ENCODE results near the gene ITGB5.

Gene ITGB5

DNA sequence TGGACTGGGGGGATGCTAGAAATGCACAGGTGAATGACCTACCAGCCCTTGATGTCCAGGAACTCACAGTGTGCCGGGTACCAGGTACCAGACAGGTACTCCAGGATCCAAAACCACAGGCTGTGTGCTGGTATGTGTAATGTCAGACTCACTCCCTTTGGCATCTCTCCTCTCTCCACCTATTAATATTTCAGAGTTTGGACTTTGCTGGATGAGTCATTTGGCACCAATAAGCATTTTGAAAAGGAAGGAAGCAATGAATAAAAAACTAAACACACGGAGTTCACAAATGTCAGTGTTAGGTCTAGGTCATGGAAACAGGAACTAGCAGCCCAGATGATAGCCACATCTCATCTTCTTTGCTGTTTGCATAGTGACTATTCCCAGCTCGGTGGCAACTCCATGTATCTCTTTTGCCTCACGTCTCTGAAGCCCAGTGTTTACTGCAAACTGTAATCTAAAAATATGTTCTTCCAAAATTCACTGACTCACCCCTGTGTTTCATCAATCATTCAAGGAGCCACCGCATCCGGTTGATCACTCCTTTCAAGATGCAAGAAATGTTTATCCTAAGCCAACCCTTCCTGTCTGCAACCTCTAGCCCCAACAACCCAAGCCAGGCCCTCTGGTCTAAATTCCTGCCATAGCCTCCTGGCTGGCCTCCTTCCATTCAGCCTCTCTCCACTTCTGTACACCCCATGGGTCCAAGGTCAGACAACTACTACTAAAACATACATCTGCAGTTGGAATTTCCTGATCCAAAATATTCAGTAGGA, 8.4 kb downstream of the ITGB5 start:
- no peak overlapping the region for H3K4me3 ChIP-seq (replicated peaks in 1 of 2; ENCODE audit: low read depth in 2 of 2, low read length in 2 of 2)
- TF ChIP-seq, protein P1, sequence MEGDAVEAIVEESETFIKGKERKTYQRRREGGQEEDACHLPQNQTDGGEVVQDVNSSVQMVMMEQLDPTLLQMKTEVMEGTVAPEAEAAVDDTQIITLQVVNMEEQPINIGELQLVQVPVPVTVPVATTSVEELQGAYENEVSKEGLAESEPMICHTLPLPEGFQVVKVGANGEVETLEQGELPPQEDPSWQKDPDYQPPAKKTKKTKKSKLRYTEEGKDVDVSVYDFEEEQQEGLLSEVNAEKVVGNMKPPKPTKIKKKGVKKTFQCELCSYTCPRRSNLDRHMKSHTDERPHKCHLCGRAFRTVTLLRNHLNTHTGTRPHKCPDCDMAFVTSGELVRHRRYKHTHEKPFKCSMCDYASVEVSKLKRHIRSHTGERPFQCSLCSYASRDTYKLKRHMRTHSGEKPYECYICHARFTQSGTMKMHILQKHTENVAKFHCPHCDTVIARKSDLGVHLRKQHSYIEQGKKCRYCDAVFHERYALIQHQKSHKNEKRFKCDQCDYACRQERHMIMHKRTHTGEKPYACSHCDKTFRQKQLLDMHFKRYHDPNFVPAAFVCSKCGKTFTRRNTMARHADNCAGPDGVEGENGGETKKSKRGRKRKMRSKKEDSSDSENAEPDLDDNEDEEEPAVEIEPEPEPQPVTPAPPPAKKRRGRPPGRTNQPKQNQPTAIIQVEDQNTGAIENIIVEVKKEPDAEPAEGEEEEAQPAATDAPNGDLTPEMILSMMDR (IDR thresholded peaks at IDR 0.05; ENCODE audit: low read depth, low read length), result no peak
- DNase-seq (ENCODE audit: low read depth in 2 of 2), result peak; percentile 92 to 98

DNA sequence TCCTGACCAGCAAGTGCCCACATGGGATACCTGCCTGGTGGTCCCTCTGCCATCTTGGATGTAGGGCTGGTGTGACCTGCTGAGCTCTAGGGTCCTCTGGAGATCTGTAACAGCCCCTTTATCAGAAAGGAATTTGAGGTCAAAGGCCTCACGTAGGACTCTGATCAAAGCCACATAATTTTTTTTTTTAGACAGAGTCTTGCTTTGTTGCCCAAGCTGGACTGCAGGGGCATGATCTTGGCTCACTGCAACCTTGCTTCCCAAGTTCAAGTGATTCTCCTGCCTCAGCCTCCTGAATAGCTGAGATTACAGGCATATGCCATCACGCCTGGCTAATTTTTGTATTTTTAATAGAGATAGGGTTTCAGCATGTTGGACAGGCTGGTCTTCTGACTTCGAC, 9.5 kb downstream of the ITGB5 start:
- DNase-seq (ENCODE audit: low read depth in 2 of 2), result no peak
- no peak overlapping the region for H3K4me3 ChIP-seq (replicated peaks in 1 of 2; ENCODE audit: low read depth in 2 of 2, low read length in 2 of 2)
- TF ChIP-seq, protein P1 (IDR thresholded peaks at IDR 0.05; ENCODE audit: low read depth, low read length), result no peak

DNA sequence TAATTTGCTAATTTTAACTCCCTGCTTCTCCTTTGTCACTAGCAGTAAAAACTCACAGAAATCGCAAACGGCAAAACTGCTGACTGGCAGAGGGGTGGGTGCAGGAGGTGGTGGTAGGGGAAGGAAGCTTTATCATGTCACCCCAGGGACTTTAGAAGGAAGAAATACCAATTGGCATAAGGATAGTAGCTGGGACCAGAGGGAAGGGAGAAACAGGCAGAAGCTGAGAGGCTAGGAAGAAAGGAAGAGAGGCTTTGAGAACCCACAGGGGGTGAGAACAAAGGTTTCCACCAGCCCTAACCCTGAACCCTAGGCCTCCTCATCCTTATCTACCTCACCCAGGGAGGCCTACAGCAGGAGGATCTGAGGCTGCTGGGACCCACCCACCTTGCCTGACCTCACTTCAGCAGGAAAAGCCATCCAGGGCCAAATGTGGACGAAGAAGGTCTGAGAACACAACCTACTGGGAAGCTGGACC, 10.7 kb downstream of the ITGB5 start:
- DNase-seq (ENCODE audit: low read depth in 2 of 2), result no peak
- no peak overlapping the region for H3K4me3 ChIP-seq (replicated peaks in 1 of 2; ENCODE audit: low read depth in 2 of 2, low read length in 2 of 2)
- TF ChIP-seq, protein P1 (IDR thresholded peaks at IDR 0.05; ENCODE audit: low read depth, low read length), result no peak

DNA sequence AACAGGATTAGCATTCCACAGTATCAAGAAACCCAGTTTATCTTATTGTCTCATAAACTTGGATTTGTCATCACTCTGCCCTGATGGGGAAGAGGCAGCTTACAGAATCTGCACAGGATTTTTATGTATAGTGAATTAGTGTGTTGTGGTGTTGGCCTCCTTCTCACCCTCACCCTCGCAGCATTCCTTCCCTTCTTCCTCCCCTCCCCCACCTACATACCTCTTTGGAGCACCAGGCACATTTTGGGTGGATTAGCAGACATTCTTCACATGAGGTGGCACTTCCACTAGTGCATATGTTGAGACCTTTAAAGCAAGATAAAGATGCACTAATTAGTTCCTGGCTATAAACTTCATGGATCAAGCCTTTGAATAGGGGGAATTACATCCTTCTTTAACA, 13.9 kb downstream of the ITGB5 start:
- H3K4me3 ChIP-seq (replicated peaks in 1 of 2; ENCODE audit: low read depth in 2 of 2, low read length in 2 of 2), result no peak overlapping the region
- DNase-seq (ENCODE audit: low read depth in 2 of 2), result no peak
- TF ChIP-seq, protein P1 (IDR thresholded peaks at IDR 0.05; ENCODE audit: low read depth, low read length), result no peak

DNA sequence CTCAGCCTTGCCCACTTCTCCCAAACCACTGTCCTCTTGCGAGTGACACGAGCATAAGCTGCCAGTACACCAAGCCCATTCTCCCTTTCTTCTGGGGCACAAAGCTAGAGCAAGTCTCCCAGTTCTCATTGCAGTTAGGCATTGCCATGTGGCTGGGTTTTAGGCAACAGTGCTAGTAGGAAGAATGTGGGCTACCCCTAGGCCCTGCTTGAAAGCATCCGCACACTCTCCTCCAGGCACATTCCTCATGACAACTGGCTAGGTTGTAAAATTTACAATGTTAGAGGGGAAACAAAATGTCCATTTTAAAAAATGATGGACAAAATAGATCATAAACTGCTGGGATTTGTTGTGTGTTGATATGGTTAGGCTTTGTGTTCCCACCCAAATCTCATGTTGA, 19.7 kb downstream of the ITGB5 start:
- no peak for DNase-seq (ENCODE audit: low read depth in 2 of 2)
- TF ChIP-seq, protein P1 (IDR thresholded peaks at IDR 0.05; ENCODE audit: low read depth, low read length), result no peak
- H3K4me3 ChIP-seq (replicated peaks in 1 of 2; ENCODE audit: low read depth in 2 of 2, low read length in 2 of 2), result no peak overlapping the region

DNA sequence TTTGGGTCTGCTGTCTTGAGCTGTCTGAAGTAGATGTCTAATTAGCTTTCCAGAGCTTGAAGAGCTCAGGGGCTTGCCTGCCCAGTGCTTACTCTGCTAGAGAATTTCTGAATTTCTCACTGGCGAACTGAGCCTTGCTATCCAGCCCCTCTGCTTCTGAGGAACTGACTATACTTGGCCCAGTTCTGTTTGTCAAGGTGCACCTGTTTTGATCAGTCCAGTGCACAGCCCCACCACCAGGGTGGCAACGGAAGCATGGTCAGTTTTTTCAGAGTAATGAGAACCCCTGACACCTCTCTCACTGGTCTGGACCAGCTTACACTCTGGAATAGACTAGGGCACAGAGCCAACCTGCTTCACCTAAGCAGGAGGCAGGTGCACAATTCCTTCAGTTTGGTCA, 25.2 kb downstream of the ITGB5 start:
- TF ChIP-seq, protein P1 (IDR thresholded peaks at IDR 0.05; ENCODE audit: low read depth, low read length), result no peak
- H3K4me3 ChIP-seq (replicated peaks in 1 of 2; ENCODE audit: low read depth in 2 of 2, low read length in 2 of 2), result no peak overlapping the region
- no peak for DNase-seq (ENCODE audit: low read depth in 2 of 2)

All from cardiac fibroblast (primary cell).